ENCODE results near the gene GPATCH1. TPM values are rescaled to one million over a fixed set of nuclear protein-coding genes. Genes with fewer than 3 reads are reported as not detected.

The GPATCH1 gene
- total and polyA plus RNA-seq, 12 donors, result 4.6 to 11.6 (median 6.8) TPM

DNA sequence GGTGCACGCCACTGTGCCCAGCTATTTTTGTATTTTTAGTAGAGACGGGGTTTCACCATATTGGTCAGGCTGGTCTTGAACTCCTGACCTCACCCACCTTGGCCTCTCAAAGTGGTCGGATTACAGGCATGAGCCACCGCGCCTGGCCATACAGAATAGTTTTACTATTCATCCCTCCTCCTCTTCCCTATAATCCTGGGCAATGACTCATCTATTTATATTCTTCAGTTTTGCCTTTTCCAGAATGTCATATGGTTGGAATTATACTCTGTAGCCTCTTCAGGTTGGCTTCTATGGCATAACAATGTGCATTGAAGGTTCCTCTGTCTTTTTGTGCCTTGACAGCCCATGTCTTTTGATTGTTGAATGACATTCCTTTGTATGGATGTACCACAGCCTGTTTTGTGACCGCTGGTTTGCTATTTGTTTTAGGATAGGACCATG lies 91.0 kb downstream of the GPATCH1 start:
- Histone ChIP-seq H3K27me3 (no peaks in the 10 kb centered on the region), H3K27ac (no peak overlapping the region), H3K4me3 (no peak overlapping the region), H3K36me3 (replicated peaks in 1 of 2) (no peaks in the 10 kb centered on the region), H3K9me3 (replicated peaks in 1 of 3) (no peaks in the 10 kb centered on the region), H3K4me1 (replicated peaks in 1 of 2) (peaks cover 5 to 9% of the 10 kb centered on the region in 2 donors)
- TF ChIP-seq, protein P1, sequence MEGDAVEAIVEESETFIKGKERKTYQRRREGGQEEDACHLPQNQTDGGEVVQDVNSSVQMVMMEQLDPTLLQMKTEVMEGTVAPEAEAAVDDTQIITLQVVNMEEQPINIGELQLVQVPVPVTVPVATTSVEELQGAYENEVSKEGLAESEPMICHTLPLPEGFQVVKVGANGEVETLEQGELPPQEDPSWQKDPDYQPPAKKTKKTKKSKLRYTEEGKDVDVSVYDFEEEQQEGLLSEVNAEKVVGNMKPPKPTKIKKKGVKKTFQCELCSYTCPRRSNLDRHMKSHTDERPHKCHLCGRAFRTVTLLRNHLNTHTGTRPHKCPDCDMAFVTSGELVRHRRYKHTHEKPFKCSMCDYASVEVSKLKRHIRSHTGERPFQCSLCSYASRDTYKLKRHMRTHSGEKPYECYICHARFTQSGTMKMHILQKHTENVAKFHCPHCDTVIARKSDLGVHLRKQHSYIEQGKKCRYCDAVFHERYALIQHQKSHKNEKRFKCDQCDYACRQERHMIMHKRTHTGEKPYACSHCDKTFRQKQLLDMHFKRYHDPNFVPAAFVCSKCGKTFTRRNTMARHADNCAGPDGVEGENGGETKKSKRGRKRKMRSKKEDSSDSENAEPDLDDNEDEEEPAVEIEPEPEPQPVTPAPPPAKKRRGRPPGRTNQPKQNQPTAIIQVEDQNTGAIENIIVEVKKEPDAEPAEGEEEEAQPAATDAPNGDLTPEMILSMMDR (IDR thresholded peaks at IDR 0.05), result no peak
- no peak for TF ChIP-seq POLR2A (IDR thresholded peaks at IDR 0.05)
- WGBS, 4 donors, result 90 to 96% (median 92%) methylated on average over 6 of the region's 6 CpGs
- intact Hi-C loops (cut with DNase I), result no loop called here
- DNase-seq, result no peak

DNA sequence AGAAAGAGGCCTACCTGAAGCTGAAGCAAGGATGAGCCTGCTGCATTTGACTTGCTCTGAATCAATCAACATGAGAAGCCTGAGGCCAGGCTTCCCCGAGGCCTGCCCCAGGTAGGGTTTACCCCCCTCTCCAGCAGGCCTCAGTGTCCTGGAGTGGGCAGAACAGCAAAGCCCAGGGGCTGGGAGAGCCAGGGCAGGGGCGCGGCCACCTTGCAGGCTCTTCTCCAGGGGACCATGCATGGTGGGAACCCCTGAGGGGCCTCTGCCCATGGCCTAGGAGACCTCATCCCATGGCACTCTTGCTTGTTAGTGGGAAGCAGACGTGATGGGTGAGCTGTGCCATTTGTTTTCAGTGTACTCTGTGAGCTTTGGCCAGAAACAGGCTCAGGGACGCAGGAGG lies 93.2 kb downstream of the GPATCH1 start:
- no peak for DNase-seq
- TF ChIP-seq, protein P1 (IDR thresholded peaks at IDR 0.05), result no peak
- no peak for TF ChIP-seq POLR2A (IDR thresholded peaks at IDR 0.05)
- Histone ChIP-seq H3K36me3 (replicated peaks in 1 of 2) (no peaks in the 10 kb centered on the region), H3K4me3 (no peak overlapping the region), H3K27me3 (no peaks in the 10 kb centered on the region), H3K4me1 (replicated peaks in 1 of 2) (peaks cover 10 to 20% of the 10 kb centered on the region in 2 donors), H3K9me3 (replicated peaks in 1 of 3) (no peaks in the 10 kb centered on the region), H3K27ac (no peak overlapping the region)
- intact Hi-C loops (cut with DNase I), result no loop called here
- WGBS, 4 donors, result 87 to 93% (median 92%) methylated on average over 3 to 5 of the region's 5 CpGs

DNA sequence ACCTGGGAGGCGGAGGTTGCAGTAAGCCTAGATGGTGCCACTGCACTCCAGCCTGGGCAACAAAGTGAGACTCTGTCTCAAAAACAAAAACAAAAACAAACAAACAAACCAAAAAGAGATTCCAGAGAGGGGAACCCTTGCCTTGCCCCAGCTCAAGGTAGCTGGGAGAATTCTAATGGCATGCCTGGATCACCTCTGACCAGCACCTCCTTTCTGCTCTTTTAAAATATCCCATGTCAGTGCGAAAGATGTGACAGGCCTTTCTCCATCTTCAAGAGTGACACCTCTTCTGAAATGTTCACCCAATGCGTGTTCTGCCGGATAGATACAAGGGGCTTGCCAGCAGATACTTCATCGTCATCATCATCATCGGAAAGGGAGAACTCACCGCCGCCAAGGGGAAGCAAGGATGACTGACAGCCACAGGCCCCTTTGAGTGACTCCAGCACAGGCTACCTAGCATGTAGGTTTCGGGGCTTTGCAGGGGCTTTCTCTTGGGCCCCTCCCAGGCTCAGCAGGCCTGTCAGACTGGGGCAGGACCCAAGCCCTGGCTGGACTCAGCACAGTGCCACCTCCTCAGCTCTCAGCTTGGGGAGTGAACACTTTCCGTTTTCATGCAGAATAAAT lies 94.3 kb downstream of the GPATCH1 start:
- Histone ChIP-seq H3K27me3 (no peaks in the 10 kb centered on the region), H3K27ac (no peak overlapping the region), H3K4me3 (no peak overlapping the region), H3K36me3 (replicated peaks in 1 of 2) (no peaks in the 10 kb centered on the region), H3K9me3 (replicated peaks in 1 of 3) (no peaks in the 10 kb centered on the region), H3K4me1 (replicated peaks in 1 of 2) (peaks cover 10 to 20% of the 10 kb centered on the region in 2 donors)
- intact Hi-C loops (cut with DNase I), result no loop called here
- DNase-seq, result no peak
- 89 to 98% (median 92%) methylated on average over 6 to 10 of the region's 10 CpGs for WGBS, 4 donors
- no peak for TF ChIP-seq POLR2A (IDR thresholded peaks at IDR 0.05)
- TF ChIP-seq, protein P1 (IDR thresholded peaks at IDR 0.05), result no peak

DNA sequence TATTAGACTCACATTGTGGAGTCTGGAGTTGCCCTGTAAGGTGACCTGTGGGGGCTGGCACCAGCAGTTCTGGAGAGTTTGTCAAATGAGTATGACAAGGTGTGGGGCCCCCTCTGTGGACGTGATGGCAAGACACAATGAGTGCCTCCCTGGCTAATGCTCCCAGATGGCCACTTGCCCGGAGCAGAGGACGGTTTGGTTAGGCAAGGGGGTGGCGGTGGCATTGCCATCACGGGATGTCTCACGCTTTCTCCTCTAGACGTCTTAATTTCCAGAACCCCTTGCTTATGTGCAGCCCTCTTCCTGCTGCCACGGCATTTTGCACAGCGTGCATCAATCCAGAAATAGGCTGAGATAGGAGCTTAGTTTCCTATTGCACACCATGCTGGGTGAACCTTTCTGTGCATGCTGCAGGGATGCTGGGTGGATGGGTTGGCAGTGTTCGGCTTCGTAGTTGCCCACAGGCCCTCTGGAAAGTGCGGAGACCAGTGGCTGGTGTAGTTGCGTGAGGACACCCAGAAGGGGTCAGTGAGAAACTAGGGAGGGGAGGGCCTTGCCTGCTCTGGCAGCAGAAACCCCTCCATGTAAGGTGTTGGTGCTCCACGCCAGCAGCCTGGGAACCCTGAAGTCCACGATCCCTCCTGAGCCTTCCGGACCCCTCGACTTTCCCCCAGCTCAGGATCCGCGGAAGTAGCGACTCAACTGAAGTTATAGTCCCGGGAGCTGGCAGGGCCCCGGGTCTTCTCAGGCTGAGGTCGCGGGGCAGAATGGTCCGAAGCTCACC lies 95.1 kb downstream of the GPATCH1 start:
- Histone ChIP-seq H3K4me1 (replicated peaks in 1 of 2) (peaks cover 10 to 20% of the 10 kb centered on the region in 2 donors), H3K27me3 (no peaks in the 10 kb centered on the region), H3K4me3 (peak overlapping the region; percentile 55 to 88 (median 78)), H3K36me3 (replicated peaks in 1 of 2) (no peaks in the 10 kb centered on the region), H3K27ac (peak overlapping the region; percentile 87 to 95 (median 90)), H3K9me3 (replicated peaks in 1 of 3) (no peaks in the 10 kb centered on the region)
- peak in 1 of 7 donors; percentile 40 for DNase-seq
- WGBS, 4 donors, result 3 to 16% (median 13%) methylated on average over 5 to 25 of the region's 25 CpGs
- TF ChIP-seq, protein P1 (IDR thresholded peaks at IDR 0.05), result no peak
- TF ChIP-seq POLR2A (IDR thresholded peaks at IDR 0.05), result no peak
- intact Hi-C loops (cut with DNase I), result no loop called here
